H1 (cell line): Measurements from ENCODE around the gene CHMP6. TPM values are rescaled to one million over a fixed set of nuclear protein-coding genes. Genes with fewer than 3 reads are reported as not detected.

Experiments
- CTCF ChIA-PET: fragments of 300-600 bp; sonication (Branson Sonifier 250); formaldehyde crosslinking; loops from one replicate; lab custom pipeline; 2021; ENCODE audit not compliant: partially characterized antibody; lab: Charles Lee
- POLR2A ChIA-PET: fragments of 300-600 bp; sonication (Branson Sonifier 250); formaldehyde crosslinking; loops from one replicate; lab custom pipeline; 2021; ENCODE audit warnings: inconsistent platforms; ENCODE audit not compliant: partially characterized antibody; lab: Charles Lee
- DNase-seq, 2 experiments: peaks; one replicate each; pipeline versions ENCODE4 v3.0.0 to v3.0.0-alpha.2; 2010 to 2022; ENCODE audit warnings: low spot score in 2 of 2, low read depth in 1 of 2, mixed read lengths in 1 of 2
- FAIRE-seq: peaks from 2 replicates; lab custom pipeline; 2011; peaks lifted over from hg19 to GRCh38; lab: Jason Lieb, UNC
- H2AFZ ChIP-seq: 2 replicates; pipeline ENCODE4 v1.8.1; 2012; ENCODE audit warnings: low read length, inconsistent platforms
- H2AK5ac ChIP-seq: 2 replicates; pipeline ENCODE4 v1.6.1; 2013; ENCODE audit warnings: low read depth, low read length
- H2BK120ac ChIP-seq: replicated peaks from 2 replicates; pipeline ENCODE3; 2013; ENCODE audit warnings: low read depth, low read length, inconsistent platforms
- H2BK12ac ChIP-seq: 2 replicates; pipeline ENCODE4 v1.6.1; 2013; ENCODE audit warnings: low read depth, low read length
- H2BK15ac ChIP-seq: 2 replicates; pipeline ENCODE4 v1.6.1; 2013; ENCODE audit warnings: low read length
- H2BK20ac ChIP-seq: 2 replicates; pipeline ENCODE4 v1.6.1; 2013; ENCODE audit warnings: low read length
- H2BK5ac ChIP-seq: 2 replicates; pipeline ENCODE4 v1.6.1; 2013; ENCODE audit warnings: low read depth, low read length
- H3K14ac ChIP-seq: 2 replicates; pipeline ENCODE4 v1.6.1; 2013; ENCODE audit warnings: inconsistent platforms; ENCODE audit not compliant: insufficient read length
- H3K18ac ChIP-seq: 2 replicates; pipeline ENCODE4 v1.6.1; 2013; ENCODE audit warnings: low read length; ENCODE audit errors: extremely low read depth
- H3K23ac ChIP-seq: 2 replicates; pipeline ENCODE4 v1.6.1; 2013; ENCODE audit warnings: inconsistent platforms; ENCODE audit not compliant: insufficient read length
- H3K23me2 ChIP-seq: 2 replicates; pipeline ENCODE4 v1.6.1; 2013; ENCODE audit warnings: low read depth, low read length
- H3K27ac ChIP-seq: 2 replicates; pipeline ENCODE4 v1.6.1; 2011; ENCODE audit warnings: low read depth, low read length, inconsistent platforms
- H3K27me3 ChIP-seq, 4 experiments: replicated peaks in 1 of 4; 1 replicate in 1 of 4; 2 replicates in 3 of 4; pipeline versions ENCODE4 v1.6.1 to v1.8.1; 2011 to 2013; ENCODE audit warnings: low read length in 3 of 4, mild to moderate bottlenecking in 3 of 4, inconsistent platforms in 2 of 4, mixed read lengths in 2 of 4, moderate library complexity in 1 of 4; ENCODE audit not compliant: control insufficient read depth in 3 of 4, insufficient read depth in 3 of 4; ENCODE audit errors: extremely low read depth in 1 of 4
- H3K36me3 ChIP-seq, 4 experiments: 2 replicates each; pipeline versions ENCODE4 v1.6.1 to v1.8.1; 2011 to 2013; ENCODE audit warnings: mild to moderate bottlenecking in 4 of 4, low read length in 3 of 4, moderate library complexity in 2 of 4, control low read depth in 1 of 4, inconsistent platforms in 1 of 4; ENCODE audit not compliant: insufficient read depth in 4 of 4, control insufficient read depth in 2 of 4
- H3K4ac ChIP-seq: replicated peaks from 2 replicates; pipeline ENCODE3; 2013; ENCODE audit warnings: low read length, low read depth, mixed read lengths, inconsistent platforms; ENCODE audit not compliant: insufficient read length
- H3K4me1 ChIP-seq, 4 experiments: replicated peaks in 1 of 4; 1 replicate in 1 of 4; 2 replicates in 3 of 4; pipeline versions ENCODE4 v1.6.1 to v1.8.1; 2011 to 2013; ENCODE audit warnings: low read length in 3 of 4, inconsistent platforms in 2 of 4, mixed read lengths in 1 of 4; ENCODE audit not compliant: insufficient read depth in 4 of 4, control insufficient read depth in 3 of 4
- H3K4me2 ChIP-seq, 2 experiments: 2 replicates each; pipeline versions ENCODE4 v1.6.1 to v1.8.1; 2011 to 2013; ENCODE audit warnings: low read depth in 2 of 2, low read length in 2 of 2, control low read depth in 1 of 2, inconsistent platforms in 1 of 2, mild to moderate bottlenecking in 1 of 2; ENCODE audit not compliant: insufficient read depth in 1 of 2
- H3K4me3 ChIP-seq, 4 experiments: fragments of 200-600, 300-600 bp in 1 of 4; sonication (generic), shearing (Covaris generic), sonication (Bioruptor Twin) in 1 of 4; 2 replicates each; pipeline versions ENCODE4 v1.5.1 to v1.8.1; 2011 to 2016; ENCODE audit warnings: low read length in 4 of 4, low read depth in 3 of 4, control low read depth in 2 of 4, inconsistent platforms in 2 of 4, mild to moderate bottlenecking in 2 of 4, mixed read lengths in 1 of 4, moderate library complexity in 1 of 4; ENCODE audit not compliant: insufficient read depth in 2 of 4; ENCODE audit errors: extremely low read depth in 1 of 4
- H3K56ac ChIP-seq: replicated peaks from 2 replicates; pipeline ENCODE3; 2013; ENCODE audit warnings: low read depth, mild to moderate bottlenecking, mixed read lengths, low read length, inconsistent platforms; ENCODE audit not compliant: insufficient read length
- H3K79me1 ChIP-seq: 2 replicates; pipeline ENCODE4 v1.6.1; 2013; ENCODE audit warnings: low read depth, low read length, control low read depth
- H3K79me2 ChIP-seq, 2 experiments: 2 replicates each; pipeline versions ENCODE4 v1.6.1 to v1.8.1; 2012 to 2013; ENCODE audit warnings: low read length in 2 of 2, mild to moderate bottlenecking in 2 of 2, inconsistent platforms in 1 of 2; ENCODE audit not compliant: insufficient read depth in 2 of 2, control insufficient read depth in 1 of 2
- H3K9ac ChIP-seq, 4 experiments: replicated peaks in 1 of 4; 1 replicate in 1 of 4; 2 replicates in 3 of 4; pipeline versions ENCODE4 v1.6.1 to v1.8.1; 2011 to 2013; ENCODE audit warnings: low read depth in 3 of 4, low read length in 3 of 4, control low read depth in 2 of 4, mild to moderate bottlenecking in 2 of 4, moderate library complexity in 2 of 4, inconsistent platforms in 1 of 4; ENCODE audit errors: extremely low read depth in 1 of 4
- H3K9me3 ChIP-seq, 2 experiments: 2 replicates each; pipeline versions ENCODE4 v1.6.1 to v1.8.1; 2012 to 2013; ENCODE audit warnings: mild to moderate bottlenecking in 2 of 2, moderate library complexity in 2 of 2, control low read depth in 1 of 2, inconsistent platforms in 1 of 2, low read depth in 1 of 2, low read length in 1 of 2, mixed read lengths in 1 of 2; ENCODE audit not compliant: insufficient read depth in 2 of 2
- H4K20me1 ChIP-seq, 2 experiments: replicated peaks in 1 of 2; 2 replicates each; pipeline versions ENCODE3 to v1.8.1; 2011 to 2013; ENCODE audit warnings: inconsistent platforms in 2 of 2, low read length in 2 of 2, mild to moderate bottlenecking in 1 of 2; ENCODE audit not compliant: insufficient read depth in 2 of 2, control insufficient read depth in 1 of 2
- H4K5ac ChIP-seq: 2 replicates; pipeline ENCODE4 v1.6.1; 2013; ENCODE audit warnings: low read length, low read depth, mixed read lengths, inconsistent platforms; ENCODE audit not compliant: insufficient read length
- H4K8ac ChIP-seq: 2 replicates; pipeline ENCODE4 v1.8.0; 2013; ENCODE audit warnings: mild to moderate bottlenecking, moderate library complexity, low read length, inconsistent platforms; ENCODE audit not compliant: insufficient read depth; ENCODE audit errors: extremely low read depth
- H4K91ac ChIP-seq: replicated peaks from 2 replicates; pipeline ENCODE3; 2013; ENCODE audit warnings: low read length, mixed read lengths, inconsistent platforms; ENCODE audit not compliant: insufficient read length
- CBX8 ChIP-seq: fragments of 300-800, 300-1000 bp; sonication (generic); IDR thresholded peaks from 2 replicates; pipeline ENCODE4 v1.7.1; 2016; ENCODE audit warnings: low read depth, low read length, borderline replicate concordance
- FOSL1 ChIP-seq: IDR thresholded peaks from 2 replicates; pipeline ENCODE4 v1.6.1; 2011; ENCODE audit warnings: mild to moderate bottlenecking, low read depth, low read length, moderate library complexity; ENCODE audit not compliant: insufficient read depth
- GTF2F1 ChIP-seq: IDR thresholded peaks from 2 replicates; pipeline ENCODE4 v1.6.1; 2012; ENCODE audit warnings: low read depth, low read length, improper control_type of control experiment, borderline replicate concordance
- JUN ChIP-seq: IDR thresholded peaks from 2 replicates; pipeline ENCODE4 v1.6.1; 2011; ENCODE audit warnings: low read depth, mild to moderate bottlenecking, improper control_type of control experiment, low read length
- POLR2AphosphoS5 ChIP-seq: IDR thresholded peaks from 2 replicates; pipeline ENCODE4 v1.6.1; 2011; ENCODE audit warnings: low read depth, low read length
- POU5F1 ChIP-seq: IDR thresholded peaks from 2 replicates; pipeline ENCODE4 v1.6.1; 2011; ENCODE audit warnings: low read depth, mild to moderate bottlenecking, low read length, moderate library complexity
- RNF2 ChIP-seq: fragments of 200-900, 300-1000 bp; sonication (generic); IDR thresholded peaks from 2 replicates; pipeline ENCODE4 v1.7.1; 2016; ENCODE audit warnings: borderline replicate concordance, low read depth, mild to moderate bottlenecking, antibody characterized with exemption, low read length; ENCODE audit not compliant: poor library complexity, severe bottlenecking; ENCODE audit errors: missing control alignments
- SIRT6 ChIP-seq: IDR thresholded peaks from one replicate; pipeline ENCODE4 v1.7.1; 2012; ENCODE audit warnings: low read length, inconsistent platforms
- SIX5 ChIP-seq: IDR thresholded peaks from 2 replicates; pipeline ENCODE4 v1.6.1; 2011; ENCODE audit warnings: mild to moderate bottlenecking, low read depth, low read length
- SP2 ChIP-seq: IDR thresholded peaks from 2 replicates; pipeline ENCODE4 v1.6.1; 2012; ENCODE audit warnings: mild to moderate bottlenecking, low read length, inconsistent platforms
- WGBS, 2 experiments: shearing (Covaris generic) in 1 of 2; methylation state at CpG; one replicate each; pipeline versions ENCODE4 v1.1.6 to v1.1.7; 2013 to 2015; ENCODE audit warnings: low lambda C conversion rate in 2 of 2, mixed read lengths in 2 of 2, inconsistent platforms in 1 of 2, low coverage in 1 of 2, missing lambda C conversion rate in 1 of 2; ENCODE audit not compliant: insufficient replicate concordance in 2 of 2, insufficient coverage in 1 of 2, insufficient read length in 1 of 2; ENCODE audit errors: extremely low coverage in 1 of 2, missing lambda C conversion rate in 1 of 2; 5-methylcytosine and 5-hydroxymethylcytosine counted together
- polyA plus RNA-seq, 7 experiments: library from polyadenylated mRNA; depleted of rRNA in 3 of 7; stranded (reverse) in 5 of 7; unstranded in 2 of 7; fragments of >200 nt in 5 of 7; fragments of 200-250 nt in 2 of 7; gene quantifications; 1 replicate in 5 of 7; 2 replicates in 1 of 7; 4 replicates in 1 of 7; pipeline versions ENCODE4 v1.2.1 to v1.2.3, GENCODE V29; 2011 to 2013; ENCODE audit warnings: missing spikeins in 2 of 7, mixed read lengths in 2 of 7
- total RNA-seq: library from RNA; stranded (reverse); fragmentation: NEBNext Ultra II Directional; extraction: Animal tissue kit (Norgen Biotek cat#: 25700); gene quantifications from 2 replicates; pipeline ENCODE4 v1.2.1, GENCODE V29; 2021
- TF ChIP-seq, protein P1 (sequence below): IDR thresholded peaks from 2 replicates; pipeline ENCODE4 v1.6.1; 2012; ENCODE audit warnings: inconsistent platforms

The CHMP6 gene
- total and polyA plus RNA-seq, 2 of the 8 experiments (the other 6 are each of a cell fraction or from before 2014, with no cell fraction given), result 15.7 to 24.3 TPM

- H4K91ac ChIP-seq, result no peak overlapping the region
- POLR2A ChIA-PET, result interaction anchor here (0.6 to 4.6 kb wide), 6 partner anchors 9 to 78 kb away, joined by 3 to 24 read pairs (median 4); partner anchors contain the start of gene BAIAP2
- H3K79me2 ChIP-seq, result no peaks in the 10 kb centered on the region
- H2AK5ac ChIP-seq, result no peak overlapping the region
- H3K79me1 ChIP-seq, result no peaks in the 10 kb centered on the region
- H2AFZ ChIP-seq, result no peak overlapping the region
- no peak overlapping the region for H3K9ac ChIP-seq
- no peaks in the 10 kb centered on the region for H3K23me2 ChIP-seq
- H3K4me1 ChIP-seq, result peaks cover 0 to 3% (median under 1%) of the 10 kb centered on the region in 4 experiments; a peak in 4 of 7 replicates
- WGBS, 2 experiments, result 88% methylated on average over 23 of the region's 24 CpGs; no CpG with 5 or more reads in 1 of the 2 experiments
- H2BK5ac ChIP-seq, result no peak overlapping the region
- no peak overlapping the region for H2BK20ac ChIP-seq
- H3K27me3 ChIP-seq, result no peaks in the 10 kb centered on the region
- no peaks in the 10 kb centered on the region for H4K20me1 ChIP-seq
- H3K36me3 ChIP-seq, result no peaks in the 10 kb centered on the region
- H3K27ac ChIP-seq, result no peak overlapping the region
- H3K4ac ChIP-seq, result no peak overlapping the region
- no peak for DNase-seq
- no peak overlapping the region for H2BK120ac ChIP-seq
- no peak overlapping the region for H3K14ac ChIP-seq
- no peak overlapping the region for H3K56ac ChIP-seq
- H3K4me3 ChIP-seq, result no peak overlapping the region
- no peak overlapping the region; the same call in 1 of the 2 replicates for H4K8ac ChIP-seq
- no peak overlapping the region for H2BK12ac ChIP-seq
- CTCF ChIA-PET, result interaction anchor here (1.0 to 12.9 kb wide), 10 partner anchors 9 to 93 kb away, joined by 3 to 110 read pairs (median 4); no protein-coding TSS in a partner anchor
- FAIRE-seq, result no peak
- H3K23ac ChIP-seq, result no peak overlapping the region
- no peak overlapping the region for H2BK15ac ChIP-seq
- no peak overlapping the region for H3K4me2 ChIP-seq
- H3K18ac ChIP-seq, result no peak overlapping the region
- no peak overlapping the region for H4K5ac ChIP-seq
- no peaks in the 10 kb centered on the region for H3K9me3 ChIP-seq
- no peak for TF ChIP-seq SIRT6
- no peak for TF ChIP-seq RNF2
- no peak for TF ChIP-seq CBX8
- TF ChIP-seq, protein P1, sequence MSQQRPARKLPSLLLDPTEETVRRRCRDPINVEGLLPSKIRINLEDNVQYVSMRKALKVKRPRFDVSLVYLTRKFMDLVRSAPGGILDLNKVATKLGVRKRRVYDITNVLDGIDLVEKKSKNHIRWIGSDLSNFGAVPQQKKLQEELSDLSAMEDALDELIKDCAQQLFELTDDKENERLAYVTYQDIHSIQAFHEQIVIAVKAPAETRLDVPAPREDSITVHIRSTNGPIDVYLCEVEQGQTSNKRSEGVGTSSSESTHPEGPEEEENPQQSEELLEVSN, result no peak
- TF ChIP-seq POU5F1, result no peak
- TF ChIP-seq GTF2F1, result no peak
- no peak for TF ChIP-seq FOSL1
- TF ChIP-seq POLR2AphosphoS5, result no peak
- TF ChIP-seq SP2, result no peak
- TF ChIP-seq SIX5, result no peak
- TF ChIP-seq JUN, result no peak
These were observed 28.2 kb downstream of the CHMP6 start for GRCh38 chr17:81019563-81020442.
